GM19035 (cell line): ENCODE measurements around the gene PCDHGA7.
A peak's percentile ranks its signal among the peaks of the same experiment; 100 is the strongest.
"Not testable (repeated sequence)": the region's sequence is repeated elsewhere in the genome, so short reads cannot be mapped to it uniquely, and the experiment has no call there.

Experiments used
- ATAC-seq: cut with Tn5 transposase; IDR thresholded peaks from one replicate; pipeline ENCODE4 v1.9.1; 2021; ENCODE audit not compliant: unreplicated experiment

Gene PCDHGA7

GRCh38 chr5:141397756-141398551, 15.4 kb downstream of the PCDHGA7 start, which contains the start of gene PCDHGB5:
TSS of gene PCDHGB5 (plus strand) at chr5:141397947. CDS start at chr5:141398128, 181 bp downstream.
- peak; percentile 97 for ATAC-seq

DNA sequence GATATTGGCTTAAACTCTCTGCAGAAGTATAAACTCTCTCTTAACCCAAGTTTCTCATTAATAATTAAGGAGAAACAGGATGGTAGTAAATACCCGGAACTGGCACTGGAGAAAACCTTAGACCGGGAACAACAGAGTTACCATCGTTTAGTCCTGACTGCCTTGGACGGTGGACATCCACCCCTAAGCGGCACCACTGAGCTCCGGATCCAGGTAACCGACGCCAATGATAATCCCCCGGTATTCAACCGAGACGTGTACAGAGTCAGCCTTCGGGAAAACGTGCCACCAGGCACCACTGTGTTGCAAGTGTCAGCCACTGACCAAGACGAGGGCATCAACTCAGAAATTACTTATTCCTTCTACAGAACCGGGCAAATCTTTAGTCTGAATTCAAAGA, 16.1 kb downstream of the PCDHGA7 start:
- ATAC-seq: no peak

DNA sequence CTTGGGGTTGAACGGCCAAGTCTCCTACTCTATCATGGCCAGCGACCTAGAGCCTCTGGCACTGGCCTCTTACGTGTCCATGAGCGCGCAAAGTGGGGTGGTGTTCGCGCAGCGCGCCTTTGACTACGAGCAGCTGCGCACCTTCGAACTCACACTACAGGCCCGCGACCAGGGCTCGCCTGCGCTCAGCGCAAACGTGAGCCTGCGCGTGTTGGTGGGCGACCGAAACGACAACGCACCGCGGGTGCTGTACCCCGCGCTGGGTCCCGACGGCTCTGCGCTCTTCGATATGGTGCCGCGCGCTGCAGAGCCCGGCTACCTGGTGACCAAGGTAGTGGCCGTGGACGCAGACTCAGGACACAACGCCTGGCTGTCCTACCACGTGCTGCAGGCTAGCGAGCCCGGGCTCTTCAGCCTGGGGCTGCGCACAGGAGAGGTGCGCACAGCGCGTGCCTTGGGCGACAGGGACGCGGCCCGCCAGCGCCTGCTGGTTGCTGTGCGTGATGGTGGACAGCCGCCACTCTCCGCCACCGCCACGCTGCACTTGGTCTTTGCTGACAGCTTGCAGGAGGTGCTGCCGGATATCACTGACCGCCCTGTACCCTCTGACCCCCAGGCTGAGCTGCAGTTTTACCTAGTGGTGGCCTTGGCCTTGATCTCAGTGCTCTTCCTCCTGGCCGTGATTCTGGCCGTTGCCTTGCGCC, 17.2 kb downstream of the PCDHGA7 start:
- no peak for ATAC-seq

GRCh38 chr5:141402553-141403243, 20.2 kb downstream of the PCDHGA7 start, which contains the start of gene PCDHGA9:
TSS of gene PCDHGA9 (plus strand) at chr5:141402778. CDS start at chr5:141402953, 175 bp downstream.
- no peak for ATAC-seq

GRCh38 chr5:141403387-141403786, 20.8 kb downstream of the PCDHGA7 start:
- no peak for ATAC-seq

- ATAC-seq: not testable (repeated sequence)
Observed at GRCh38 chr5:141407790-141408505, 25.4 kb downstream of the PCDHGA7 start, which contains the start of gene PCDHGB6. TSS of gene PCDHGB6 (plus strand) at chr5:141408021. CDS start at chr5:141408203, 182 bp downstream.

DNA sequence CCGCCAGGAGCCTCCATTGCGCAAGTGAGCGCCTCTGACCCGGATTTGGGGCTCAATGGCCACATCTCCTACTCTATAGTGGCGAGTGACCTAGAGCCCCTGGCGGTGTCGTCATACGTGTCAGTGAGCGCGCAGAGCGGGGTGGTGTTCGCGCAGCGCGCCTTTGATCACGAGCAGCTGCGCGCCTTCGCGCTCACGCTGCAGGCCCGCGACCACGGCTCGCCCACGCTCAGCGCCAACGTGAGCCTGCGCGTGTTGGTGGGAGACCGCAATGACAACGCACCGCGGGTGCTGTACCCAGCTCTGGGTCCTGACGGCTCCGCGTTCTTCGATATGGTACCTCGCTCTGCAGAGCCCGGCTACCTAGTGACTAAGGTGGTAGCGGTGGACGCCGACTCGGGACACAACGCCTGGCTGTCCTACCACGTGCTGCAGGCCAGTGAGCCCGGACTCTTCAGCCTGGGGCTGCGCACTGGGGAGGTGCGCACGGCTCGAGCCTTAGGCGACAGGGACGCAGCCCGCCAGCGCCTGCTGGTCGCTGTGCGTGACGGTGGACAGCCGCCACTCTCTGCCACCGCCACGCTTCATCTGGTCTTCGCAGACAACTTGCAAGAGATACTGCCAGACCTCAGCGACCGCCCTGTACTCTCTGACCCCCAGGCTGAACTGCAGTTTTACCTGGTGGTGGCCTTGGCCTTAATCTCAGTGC, 27.2 kb downstream of the PCDHGA7 start:
- no peak for ATAC-seq

GRCh38 chr5:141411575-141411974, 29.0 kb downstream of the PCDHGA7 start:
- no peak for ATAC-seq

GRCh38 chr5:141412854-141413539, 30.5 kb downstream of the PCDHGA7 start, which contains the start of gene PCDHGA10:
TSS of gene PCDHGA10 (plus strand) at chr5:141412987. CDS start at chr5:141413176, 189 bp downstream.
- peak; percentile 77 for ATAC-seq

DNA sequence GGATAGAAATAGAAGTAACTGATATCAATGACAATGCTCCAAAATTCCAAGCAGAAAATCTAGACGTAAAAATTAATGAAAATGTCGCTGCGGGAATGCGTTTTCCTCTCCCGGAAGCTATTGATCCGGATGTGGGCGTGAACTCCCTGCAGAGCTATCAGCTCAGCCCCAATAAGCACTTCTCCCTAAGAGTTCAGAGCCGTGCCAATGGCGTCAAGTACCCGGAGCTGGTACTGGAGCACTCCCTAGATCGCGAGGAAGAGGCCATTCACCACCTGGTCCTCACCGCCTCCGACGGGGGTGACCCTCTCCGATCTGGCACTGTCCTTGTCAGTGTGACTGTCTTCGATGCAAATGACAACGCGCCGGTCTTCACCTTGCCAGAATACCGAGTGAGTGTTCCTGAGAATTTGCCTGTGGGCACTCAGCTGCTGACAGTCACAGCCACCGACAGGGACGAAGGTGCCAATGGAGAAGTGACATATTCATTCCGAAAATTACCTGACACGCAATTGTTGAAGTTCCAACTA, 31.1 kb downstream of the PCDHGA7 start:
- ATAC-seq: no peak

- ATAC-seq: not testable (repeated sequence)
Observed at GRCh38 chr5:141414548-141415274, 32.2 kb downstream of the PCDHGA7 start.

DNA sequence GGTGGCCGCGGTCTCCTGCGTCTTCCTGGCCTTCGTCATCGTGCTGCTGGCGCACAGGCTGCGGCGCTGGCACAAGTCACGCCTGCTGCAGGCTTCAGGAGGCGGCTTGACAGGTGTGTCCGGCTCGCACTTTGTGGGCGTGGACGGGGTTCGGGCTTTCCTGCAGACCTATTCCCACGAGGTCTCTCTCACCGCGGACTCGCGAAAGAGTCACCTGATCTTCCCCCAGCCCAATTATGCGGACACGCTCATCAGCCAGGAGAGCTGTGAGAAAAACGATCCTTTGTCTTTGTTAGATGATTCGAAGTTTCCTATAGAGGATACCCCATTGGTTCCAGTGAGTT, 32.7 kb downstream of the PCDHGA7 start:
- not testable (repeated sequence) for ATAC-seq

DNA sequence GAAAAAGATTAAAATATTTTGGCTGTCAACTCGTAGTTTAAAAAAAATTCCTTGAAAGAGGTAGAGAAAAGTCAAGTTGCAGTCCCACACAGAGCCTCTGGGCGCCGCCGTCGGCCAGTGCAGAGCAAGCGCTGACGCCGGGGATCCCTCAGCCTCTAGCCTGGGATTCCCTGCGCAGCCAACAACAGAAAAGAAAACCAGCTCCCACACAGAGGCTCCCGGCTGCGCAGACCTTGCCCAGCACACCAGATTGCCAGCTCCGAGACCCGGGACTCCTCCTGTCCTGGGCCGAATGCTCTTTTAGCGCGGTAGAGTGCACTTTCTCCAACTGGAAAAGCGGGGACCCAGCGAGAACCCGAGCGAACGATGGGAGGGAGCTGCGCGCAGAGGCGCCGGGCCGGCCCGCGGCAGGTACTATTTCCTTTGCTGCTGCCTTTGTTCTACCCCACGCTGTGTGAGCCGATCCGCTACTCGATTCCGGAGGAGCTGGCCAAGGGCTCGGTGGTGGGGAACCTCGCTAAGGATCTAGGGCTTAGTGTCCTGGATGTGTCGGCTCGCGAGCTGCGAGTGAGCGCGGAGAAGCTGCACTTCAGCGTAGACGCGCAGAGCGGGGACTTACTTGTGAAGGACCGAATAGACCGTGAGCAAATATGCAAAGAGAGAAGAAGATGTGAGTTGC, 35.1 kb downstream of the PCDHGA7 start, which contains the start of gene PCDHGB7:
Gene PCDHGB7 (plus strand): TSS at position 184 of the 679 bp plus-strand sequence. CDS start 183 bp downstream, at position 367.
- ATAC-seq: not testable (repeated sequence)

DNA sequence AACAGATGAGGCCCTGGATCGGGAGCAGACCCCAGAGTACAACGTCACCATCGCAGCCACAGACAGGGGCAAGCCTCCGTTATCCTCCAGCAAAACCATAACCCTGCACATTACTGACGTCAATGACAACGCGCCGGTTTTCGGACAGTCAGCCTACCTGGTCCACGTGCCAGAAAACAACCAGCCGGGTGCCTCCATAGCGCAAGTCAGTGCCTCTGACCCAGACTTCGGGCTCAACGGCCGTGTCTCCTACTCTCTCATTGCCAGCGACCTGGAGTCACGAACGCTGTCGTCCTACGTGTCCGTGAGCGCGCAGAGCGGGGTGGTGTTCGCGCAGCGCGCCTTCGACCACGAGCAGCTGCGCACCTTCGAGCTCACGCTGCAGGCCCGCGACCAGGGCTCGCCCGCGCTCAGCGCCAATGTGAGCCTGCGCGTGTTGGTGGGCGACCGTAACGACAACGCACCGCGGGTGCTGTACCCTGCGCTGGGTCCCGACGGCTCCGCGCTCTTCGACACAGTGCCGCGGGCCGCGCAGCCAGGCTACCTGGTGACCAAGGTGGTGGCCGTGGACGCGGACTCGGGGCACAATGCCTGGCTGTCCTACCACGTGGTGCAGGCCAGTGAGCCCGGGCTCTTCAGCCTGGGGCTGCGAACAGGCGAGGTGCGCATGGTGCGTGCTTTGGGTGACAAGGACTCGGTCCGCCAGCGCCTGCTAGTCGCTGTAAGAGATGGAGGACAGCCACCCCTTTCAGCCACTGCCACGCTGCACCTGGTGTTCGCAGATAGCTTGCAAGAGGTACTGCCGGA, 36.7 kb downstream of the PCDHGA7 start:
- ATAC-seq: no peak

- no peak for ATAC-seq
Observed at GRCh38 chr5:141420855-141421488, 38.4 kb downstream of the PCDHGA7 start, which contains the start of gene PCDHGA11. TSS of gene PCDHGA11 (plus strand) at chr5:141421051. CDS start at chr5:141421228, 177 bp downstream.

GRCh38 chr5:141421489-141421855, 38.9 kb downstream of the PCDHGA7 start:
- no peak for ATAC-seq
